ENCODE data around the gene AGBL5.

Gene AGBL5

GRCh38 chr2:27079233-27080139 lies 28.0 kb downstream of the AGBL5 start:
- DNase-seq (ENCODE audit: low spot score): no peak

GRCh38 chr2:27080140-27080469 lies 28.6 kb downstream of the AGBL5 start:
- no peak for DNase-seq (ENCODE audit: low spot score)

- DNase-seq (ENCODE audit: low spot score): no peak
Measured at GRCh38 chr2:27080603-27080936, 29.1 kb downstream of the AGBL5 start.

- DNase-seq (ENCODE audit: low spot score): no peak
Measured at GRCh38 chr2:27081984-27082772, 30.7 kb downstream of the AGBL5 start.

GRCh38 chr2:27082773-27083409 lies 31.4 kb downstream of the AGBL5 start:
- no peak for DNase-seq (ENCODE audit: low spot score)

- DNase-seq (ENCODE audit: low spot score): no peak
Measured at GRCh38 chr2:27083410-27084296, 32.2 kb downstream of the AGBL5 start.

GRCh38 chr2:27084297-27085061 lies 33.0 kb downstream of the AGBL5 start:
- no peak for DNase-seq (ENCODE audit: low spot score)

- no peak for DNase-seq (ENCODE audit: low spot score)
Measured at GRCh38 chr2:27085062-27085672, 33.7 kb downstream of the AGBL5 start.

- DNase-seq (ENCODE audit: low spot score): peak; percentile 70
Measured at GRCh38 chr2:27085673-27086089, 34.2 kb downstream of the AGBL5 start.

GRCh38 chr2:27086090-27086723 lies 34.7 kb downstream of the AGBL5 start:
- DNase-seq (ENCODE audit: low spot score): peak; percentile 92

- DNase-seq (ENCODE audit: low spot score): peak; percentile 62
Measured at GRCh38 chr2:27086724-27087593, 35.5 kb downstream of the AGBL5 start, which contains the start of gene KHK. KHK (plus strand) TSS chr2:27086772; CDS start chr2:27087260, 488 bp downstream.

GRCh38 chr2:27087823-27088410 lies 36.4 kb downstream of the AGBL5 start:
- no peak for DNase-seq (ENCODE audit: low spot score)

GRCh38 chr2:27088634-27089033 lies 37.2 kb downstream of the AGBL5 start:
- DNase-seq (ENCODE audit: low spot score): no peak

- DNase-seq (ENCODE audit: low spot score): no peak
Measured at GRCh38 chr2:27089111-27089954, 37.9 kb downstream of the AGBL5 start.

- no peak for DNase-seq (ENCODE audit: low spot score)
Measured at GRCh38 chr2:27091746-27092695, 40.6 kb downstream of the AGBL5 start.

GRCh38 chr2:27092696-27093429 lies 41.4 kb downstream of the AGBL5 start:
- DNase-seq (ENCODE audit: low spot score): no peak
